IPS-NIHi11 (cell line): ENCODE results near the gene RPSA.
"Not testable (repeated sequence)": the region's sequence is repeated elsewhere in the genome, so short reads cannot be mapped to it uniquely, and the experiment has no call there.

Experiments used
- DNase-seq: peaks from one replicate; pipeline ENCODE4 v3.0.0; 2012; ENCODE audit warnings: mixed read lengths, low spot score

The RPSA gene

GRCh38 chr3:39388741-39389248, 17.7 kb upstream of the RPSA start:
- no peak for DNase-seq

- no peak for DNase-seq
Observed at GRCh38 chr3:39390181-39390580, 16.3 kb upstream of the RPSA start.

DNA sequence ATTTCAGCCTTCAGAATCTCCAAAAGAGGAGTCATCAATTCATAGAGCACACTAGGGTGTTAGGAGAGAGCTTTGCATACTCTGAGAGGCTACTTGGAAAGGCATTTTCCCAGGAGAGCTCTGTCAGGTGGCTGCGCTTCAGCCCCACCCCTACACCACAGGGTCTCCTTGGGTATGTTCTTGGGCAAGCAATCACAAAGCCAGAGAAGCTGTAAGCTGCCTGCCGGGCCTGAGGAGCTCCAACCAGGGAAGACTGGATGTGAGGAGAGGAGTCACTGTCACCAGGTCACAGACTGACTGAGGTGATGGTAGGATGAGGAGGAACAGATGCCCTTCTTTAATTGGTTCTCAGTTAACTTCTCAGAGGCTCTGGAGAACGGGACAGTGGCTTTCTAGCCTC, 9.8 kb upstream of the RPSA start:
- no peak for DNase-seq

- DNase-seq, result no peak
Observed at GRCh38 chr3:39398700-39399099, 7.8 kb upstream of the RPSA start.

- DNase-seq, result no peak
Observed at GRCh38 chr3:39401983-39402382, 4.5 kb upstream of the RPSA start.

- DNase-seq, result peak; percentile 50
Observed at GRCh38 chr3:39404943-39405686, 1.4 kb upstream of the RPSA start.

DNA sequence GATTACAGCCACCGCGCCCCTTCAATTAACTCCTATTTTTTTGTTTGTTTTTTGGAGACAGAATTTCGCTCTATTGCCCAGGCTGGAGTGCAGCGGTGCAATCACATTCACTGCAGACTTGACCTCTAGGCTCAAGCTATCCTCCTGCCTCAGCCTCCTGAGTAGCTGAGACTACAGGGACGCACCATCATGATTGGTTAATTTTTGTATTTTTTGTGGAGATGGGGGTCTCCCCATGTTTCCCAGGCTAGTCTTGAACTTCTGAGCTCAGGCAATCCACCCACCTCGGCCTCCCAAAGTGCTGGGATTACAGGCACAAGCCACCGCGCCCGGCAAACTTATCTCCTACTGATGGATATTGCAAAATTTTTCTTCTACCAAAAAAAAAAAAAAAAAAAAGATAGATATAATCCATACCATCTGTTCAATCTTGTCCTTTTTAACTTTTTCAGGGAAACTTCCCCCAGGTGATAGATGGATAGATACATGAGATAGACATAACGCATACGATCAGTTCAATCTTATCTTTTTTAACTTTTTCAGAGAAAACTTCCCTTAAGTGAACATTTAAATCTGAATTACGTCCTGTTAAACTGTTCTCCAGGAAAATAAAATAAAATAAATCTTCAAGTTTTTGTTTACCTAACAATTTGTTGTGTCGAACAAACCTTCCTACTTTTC, 693 bp upstream of the RPSA start:
- DNase-seq, result no peak

- DNase-seq, result no peak
Observed at GRCh38 chr3:39407259-39407629, 724 bp downstream of the RPSA start.

DNA sequence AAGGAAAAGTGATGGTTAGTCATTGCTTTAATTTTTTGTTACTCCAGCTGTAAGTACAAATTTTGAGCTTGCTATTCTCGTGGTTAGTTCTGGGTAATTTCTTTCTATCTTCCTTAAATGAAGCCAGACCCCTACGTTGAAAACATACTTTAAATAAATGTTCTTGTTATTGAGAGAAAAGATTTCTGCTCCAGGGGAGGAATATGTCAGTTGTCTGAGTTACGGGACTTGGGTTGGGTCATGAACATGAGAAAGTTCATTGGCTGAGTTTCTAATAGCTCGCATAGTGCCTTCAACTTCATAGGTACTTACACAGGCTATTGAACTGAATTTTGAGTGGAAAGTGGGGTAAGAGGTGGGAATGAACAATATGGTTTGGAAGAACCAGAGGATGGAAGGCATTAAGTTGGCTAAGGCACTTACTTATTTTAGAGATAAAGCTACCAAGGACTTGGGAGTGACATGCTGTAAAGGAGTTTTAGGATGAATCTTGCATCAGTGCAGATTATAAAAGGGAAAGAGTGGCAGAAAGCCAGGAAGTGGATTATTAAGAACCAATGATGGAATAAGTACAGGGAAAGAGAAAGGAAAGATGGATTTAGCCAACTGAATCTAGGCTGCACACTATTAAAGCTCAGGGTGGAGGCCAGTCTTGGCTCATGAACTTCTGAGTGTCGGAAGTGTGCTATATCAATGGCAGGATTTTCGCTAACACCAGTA, 1.4 kb downstream of the RPSA start:
- DNase-seq, result no peak

DNA sequence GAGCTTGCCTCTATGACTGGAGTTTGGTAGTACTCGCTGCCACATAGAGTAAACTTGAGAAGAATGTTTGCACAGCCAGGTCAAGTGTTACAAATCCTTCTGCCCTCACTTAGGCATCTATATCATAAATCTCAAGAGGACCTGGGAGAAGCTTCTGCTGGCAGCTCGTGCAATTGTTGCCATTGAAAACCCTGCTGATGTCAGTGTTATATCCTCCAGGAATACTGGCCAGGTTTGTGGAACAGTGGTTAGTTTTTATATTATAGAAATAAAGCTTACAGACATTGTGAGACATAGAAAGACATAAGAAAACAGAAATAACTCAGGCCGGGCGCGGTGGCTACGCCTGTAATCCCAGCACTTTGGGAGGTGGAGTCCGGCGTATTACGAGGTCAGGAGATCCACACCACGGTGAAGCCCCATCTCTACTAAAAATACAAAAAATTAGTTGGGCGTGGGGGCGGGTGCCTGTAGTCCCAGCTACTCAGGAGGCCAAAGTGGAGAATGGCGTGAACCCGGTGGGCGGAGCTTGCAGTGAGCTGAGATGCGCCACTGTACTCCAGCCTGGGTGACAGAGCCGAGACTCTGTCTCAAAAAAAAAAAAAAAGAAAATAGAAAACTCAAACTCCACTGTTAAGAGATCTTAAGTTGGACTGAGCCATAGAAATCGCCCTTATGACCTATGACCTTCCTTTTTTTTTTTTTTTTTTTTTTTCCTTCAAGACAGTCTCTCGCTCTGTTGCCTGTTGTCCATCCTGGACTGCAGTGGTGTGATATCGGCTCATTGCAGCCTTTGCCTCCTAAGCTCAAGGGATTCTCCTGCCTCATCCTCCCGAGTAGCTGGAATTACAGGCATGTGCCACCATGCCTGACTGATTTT, 2.2 kb downstream of the RPSA start:
- DNase-seq, result no peak

GRCh38 chr3:39409514-39410136, 3.1 kb downstream of the RPSA start:
- no peak for DNase-seq

- no peak for DNase-seq
Observed at GRCh38 chr3:39410893-39411292, 4.4 kb downstream of the RPSA start.

- DNase-seq, result no peak
Observed at GRCh38 chr3:39412668-39413260, 6.2 kb downstream of the RPSA start.

- no peak for DNase-seq
Observed at GRCh38 chr3:39413691-39414420, 7.3 kb downstream of the RPSA start.

DNA sequence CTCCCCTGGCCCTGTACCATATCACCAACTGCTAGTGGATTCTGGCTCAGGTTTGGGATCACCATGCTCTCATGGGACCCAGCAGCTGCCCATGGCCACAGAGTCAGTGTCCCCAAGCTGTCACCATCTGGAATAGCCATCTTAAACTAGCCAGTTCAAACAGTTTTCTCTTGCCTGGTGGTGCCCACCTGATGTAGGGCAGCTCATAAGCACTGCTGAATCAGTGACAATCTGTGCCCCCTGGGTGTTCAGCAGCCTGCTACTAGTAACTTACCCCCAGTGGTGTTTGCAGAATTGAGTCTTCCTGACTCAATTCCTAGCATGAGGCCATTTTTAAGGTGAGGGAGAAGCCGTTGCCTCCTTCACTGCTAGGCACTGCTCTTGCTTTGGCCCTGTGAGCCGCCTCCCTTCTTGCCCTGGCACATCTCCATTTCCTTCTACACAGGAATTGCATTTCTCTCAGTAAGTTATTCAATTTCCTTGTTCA, 7.9 kb downstream of the RPSA start:
- no peak for DNase-seq

- not testable (repeated sequence) for DNase-seq
Observed at GRCh38 chr3:39415302-39415701, 8.8 kb downstream of the RPSA start.

GRCh38 chr3:39415983-39416382, 9.5 kb downstream of the RPSA start:
- DNase-seq, result no peak

DNA sequence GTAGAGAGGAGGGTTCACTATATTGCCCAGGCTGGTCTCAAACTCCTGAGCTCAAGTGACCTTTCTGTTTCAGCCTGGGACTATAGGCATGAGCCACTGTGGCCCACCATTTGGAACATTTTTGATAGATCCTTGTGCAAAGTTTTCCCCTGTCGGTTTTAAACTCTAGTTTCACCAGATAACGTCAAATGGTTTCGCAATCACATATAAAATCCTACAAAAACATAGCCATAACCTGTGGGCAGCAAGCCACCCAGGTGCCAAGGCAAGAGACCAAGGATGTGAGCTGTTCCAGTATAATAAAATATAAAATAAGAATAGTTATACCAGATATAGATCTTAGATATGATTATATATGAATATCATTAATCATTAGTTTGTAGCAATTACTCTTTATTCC, 10.5 kb downstream of the RPSA start:
- not testable (repeated sequence) for DNase-seq

- not testable (repeated sequence) for DNase-seq
Observed at GRCh38 chr3:39418556-39419225, 12.2 kb downstream of the RPSA start.
